ENCODE results near the gene ABLIM3. TPM values are rescaled to one million over a fixed set of nuclear protein-coding genes. Genes with fewer than 3 reads are reported as not detected.

The ABLIM3 gene
- total RNA-seq, 4 donors from 2014 or later, result 10.5 to 30.4 (median 22.3) TPM

GRCh38 chr5:149309354-149309753 is 168.1 kb downstream of the ABLIM3 start:
- H3K9me3 ChIP-seq, result no peaks in the 10 kb centered on the region
- intact Hi-C loops (cut with DNase I), result no loop called here
- no peaks in the 10 kb centered on the region for H3K4me1 ChIP-seq
- no peak overlapping the region for H3K4me3 ChIP-seq (replicated peaks in 1 of 3)
- H3K27me3 ChIP-seq, result no peaks in the 10 kb centered on the region
- 84 to 85% methylated on average over 6 of the region's 6 CpGs for WGBS, 2 donors
- no peaks in the 10 kb centered on the region for H3K36me3 ChIP-seq
- no peak for DNase-seq
- no peak overlapping the region for H3K27ac ChIP-seq
- TF ChIP-seq CTCF (IDR thresholded peaks at IDR 0.05) (no peak), POLR2A (IDR thresholded peaks at IDR 0.05) (no peak)

Other genes starting within 250 kb of the ABLIM3 start
- 1 to 10 TPM in 3 of 4 donors, under 1 TPM in 1; 0.83 to 2.0 (median 1.5) TPM for gene SH3TC2, start 78.4 kb upstream of the ABLIM3 start, total RNA-seq
- 10 to 100 TPM; 15.9 to 43.1 (median 26.8) TPM for gene AFAP1L1, start 130.4 kb downstream of the ABLIM3 start, total RNA-seq
- 10 to 100 TPM; 12.6 to 19.6 (median 13.7) TPM for gene GRPEL2, start 204.0 kb downstream of the ABLIM3 start, total RNA-seq
- gene PCYOX1L, start 216.6 kb downstream of the ABLIM3 start, total RNA-seq, result 1 to 10 TPM; 1.8 to 4.4 (median 2.4) TPM
- gene IL17B, start 237.8 kb downstream of the ABLIM3 start, total RNA-seq, result 1 to 10 TPM in 1 of 4 donors, not detected in 3; 1.7 TPM

Measured in thyroid gland (tissue), 4 donors.